H7 (cell line): ENCODE results near the gene MBTPS1. TPM values are rescaled to one million over a fixed set of nuclear protein-coding genes. Genes with fewer than 3 reads are reported as not detected.

Experiments
- DNase-seq: peaks from one replicate; pipeline ENCODE4 v3.0.0; 2012
- H3K27me3 ChIP-seq: 2 replicates; pipeline ENCODE4 v1.6.0; 2011; ENCODE audit warnings: mild to moderate bottlenecking, low read length; ENCODE audit not compliant: control insufficient read depth, insufficient read depth
- H3K36me3 ChIP-seq: replicated peaks from 2 replicates; pipeline ENCODE4 v1.5.1; 2011; ENCODE audit warnings: low read length; ENCODE audit not compliant: control insufficient read depth, insufficient read depth
- H3K4me3 ChIP-seq: 2 replicates; pipeline ENCODE4 v1.5.1; 2011; ENCODE audit warnings: low read depth, mild to moderate bottlenecking, control low read depth, low read length, moderate library complexity; ENCODE audit not compliant: insufficient read depth
- total RNA-seq: library from RNA; depleted of rRNA; stranded (reverse); fragments of >200 nt; shearing (Covaris generic); gene quantifications from 2 replicates; pipeline ENCODE4 v1.2.3, GENCODE V29; 2014

MBTPS1 gene
- total RNA-seq, 1 experiment from 2014 or later = 34.4 TPM

GRCh38 chr16:84041881-84042280 is 74.9 kb downstream of the MBTPS1 start:
- peak; percentile 50 for DNase-seq
- H3K27me3 ChIP-seq = no peaks in the 10 kb centered on the region
- H3K36me3 ChIP-seq = no peaks in the 10 kb centered on the region
- no peak overlapping the region for H3K4me3 ChIP-seq

GRCh38 chr16:84040823-84041820 is 75.6 kb downstream of the MBTPS1 start:
- Histone ChIP-seq H3K27me3 (no peaks in the 10 kb centered on the region), H3K4me3 (no peak overlapping the region), H3K36me3 (no peaks in the 10 kb centered on the region)
- DNase-seq = peak; percentile 43

GRCh38 chr16:84040226-84040822 is 76.4 kb downstream of the MBTPS1 start:
- no peak for DNase-seq
- Histone ChIP-seq H3K27me3 (no peaks in the 10 kb centered on the region), H3K36me3 (no peaks in the 10 kb centered on the region), H3K4me3 (no peak overlapping the region)

- no peaks in the 10 kb centered on the region for H3K36me3 ChIP-seq
- DNase-seq = no peak
- no peak overlapping the region for H3K4me3 ChIP-seq
- no peaks in the 10 kb centered on the region for H3K27me3 ChIP-seq
Measured at GRCh38 chr16:84039696-84040095, 77.0 kb downstream of the MBTPS1 start.

DNA sequence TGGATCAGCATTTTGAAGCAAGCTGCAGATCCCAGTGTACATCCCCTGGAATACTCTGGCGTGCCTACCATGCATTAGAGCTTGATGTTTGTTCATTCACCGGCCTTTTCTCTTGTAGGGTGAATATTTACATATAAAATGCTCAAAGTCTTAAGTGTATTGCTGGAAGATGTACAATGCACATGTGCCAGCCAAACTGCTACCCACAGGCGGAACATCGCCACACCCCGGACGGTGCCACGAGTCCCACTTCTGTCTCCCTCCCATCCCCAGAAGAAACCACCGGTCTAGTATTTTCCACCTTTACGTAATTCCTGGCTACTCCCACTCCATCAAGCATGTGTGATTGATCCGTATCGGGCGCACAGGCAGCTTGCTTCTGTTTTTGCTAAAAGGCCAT is 78.3 kb downstream of the MBTPS1 start:
- DNase-seq = no peak
- Histone ChIP-seq H3K27me3 (no peaks in the 10 kb centered on the region), H3K4me3 (no peak overlapping the region), H3K36me3 (no peaks in the 10 kb centered on the region)

GRCh38 chr16:84036982-84037425 is 79.7 kb downstream of the MBTPS1 start:
- Histone ChIP-seq H3K36me3 (no peaks in the 10 kb centered on the region), H3K27me3 (no peaks in the 10 kb centered on the region), H3K4me3 (no peak overlapping the region)
- no peak for DNase-seq

DNA sequence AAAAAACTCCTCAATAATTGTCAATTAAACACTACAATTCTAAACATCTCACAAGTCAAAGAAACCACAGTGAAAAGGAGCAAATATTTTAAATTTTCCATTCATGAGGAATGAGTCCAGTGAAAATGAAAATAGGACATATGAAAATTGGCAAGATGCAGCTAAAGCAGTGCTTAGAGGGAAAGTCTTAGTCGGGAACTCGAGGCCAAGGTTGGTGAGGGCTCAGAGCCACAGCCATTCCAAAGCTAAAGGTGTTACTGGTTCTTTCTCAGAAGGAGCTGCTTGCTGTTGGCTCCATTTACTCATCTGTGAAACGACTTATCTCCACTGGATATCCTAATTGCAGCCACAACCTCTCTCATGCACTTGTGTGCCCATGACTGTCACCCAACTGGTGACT is 80.6 kb downstream of the MBTPS1 start:
- Histone ChIP-seq H3K36me3 (no peaks in the 10 kb centered on the region), H3K27me3 (no peaks in the 10 kb centered on the region), H3K4me3 (no peak overlapping the region)
- DNase-seq = no peak

DNA sequence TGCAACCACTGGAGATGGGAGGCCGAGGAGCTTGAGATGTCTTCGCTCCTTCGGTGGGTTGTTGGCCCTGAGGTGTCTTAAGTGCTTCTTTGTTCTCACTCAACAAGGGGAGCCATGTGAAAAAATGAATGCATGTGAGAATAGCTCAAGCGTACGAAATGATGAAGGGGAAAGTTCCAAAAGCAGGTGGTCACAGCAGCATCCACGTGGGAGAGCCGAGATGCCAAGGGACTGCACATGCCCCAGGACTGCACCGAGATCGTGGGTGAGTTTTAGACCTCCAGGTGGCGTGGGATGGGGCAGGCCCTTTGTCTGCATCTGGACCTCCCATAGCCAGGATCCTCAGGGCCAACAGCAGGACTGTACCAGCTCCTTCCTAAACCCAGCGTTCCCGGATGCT is 82.2 kb downstream of the MBTPS1 start:
- Histone ChIP-seq H3K27me3 (no peaks in the 10 kb centered on the region), H3K4me3 (no peak overlapping the region), H3K36me3 (no peaks in the 10 kb centered on the region)
- no peak for DNase-seq

DNA sequence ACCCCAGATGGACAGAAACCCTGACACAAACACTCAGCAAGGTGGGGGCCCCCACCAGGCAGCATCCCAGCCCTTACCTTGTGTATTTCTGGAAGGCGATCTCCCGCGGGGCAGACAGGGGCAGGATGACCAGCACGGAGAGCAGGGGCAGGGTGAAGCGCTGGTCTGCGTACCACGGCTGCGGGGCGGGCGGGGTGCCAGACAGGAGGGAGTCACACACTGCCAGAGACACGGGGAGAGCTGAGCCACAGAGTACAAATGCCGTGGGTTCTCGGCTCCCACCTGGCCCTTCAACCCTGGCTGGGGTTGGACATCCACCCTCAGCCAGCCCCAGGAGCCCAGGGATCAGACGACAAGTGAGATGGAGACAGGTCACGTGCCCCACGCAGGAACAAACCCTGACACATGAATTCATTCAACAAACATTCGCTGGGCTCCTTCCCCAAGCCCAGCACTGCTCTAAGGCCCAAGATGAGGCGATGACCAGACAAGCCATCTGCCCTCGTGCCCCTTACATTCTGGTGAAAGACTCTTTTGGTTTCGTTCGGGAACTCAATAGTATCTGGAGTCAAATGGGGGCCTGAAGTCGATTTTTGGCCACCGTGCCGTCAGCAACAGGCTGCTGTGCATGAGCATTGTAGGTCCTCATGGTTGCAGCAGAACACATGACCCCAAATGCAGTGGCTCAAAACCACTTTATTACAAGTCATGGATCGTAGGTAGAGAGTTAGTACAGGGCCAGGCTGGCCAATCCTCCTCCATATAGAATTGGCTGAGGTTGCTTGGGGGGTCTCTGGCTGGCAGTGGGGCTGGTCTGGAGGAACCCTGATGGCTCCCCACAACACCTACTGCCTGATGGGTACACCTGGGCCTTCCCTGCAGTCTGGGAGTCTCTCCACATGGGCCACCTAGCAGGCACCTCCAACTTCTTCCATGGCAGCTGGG is 83.2 kb downstream of the MBTPS1 start:
- DNase-seq = peak; percentile 55
- Histone ChIP-seq H3K27me3 (no peaks in the 10 kb centered on the region), H3K4me3 (no peak overlapping the region), H3K36me3 (no peaks in the 10 kb centered on the region)

DNA sequence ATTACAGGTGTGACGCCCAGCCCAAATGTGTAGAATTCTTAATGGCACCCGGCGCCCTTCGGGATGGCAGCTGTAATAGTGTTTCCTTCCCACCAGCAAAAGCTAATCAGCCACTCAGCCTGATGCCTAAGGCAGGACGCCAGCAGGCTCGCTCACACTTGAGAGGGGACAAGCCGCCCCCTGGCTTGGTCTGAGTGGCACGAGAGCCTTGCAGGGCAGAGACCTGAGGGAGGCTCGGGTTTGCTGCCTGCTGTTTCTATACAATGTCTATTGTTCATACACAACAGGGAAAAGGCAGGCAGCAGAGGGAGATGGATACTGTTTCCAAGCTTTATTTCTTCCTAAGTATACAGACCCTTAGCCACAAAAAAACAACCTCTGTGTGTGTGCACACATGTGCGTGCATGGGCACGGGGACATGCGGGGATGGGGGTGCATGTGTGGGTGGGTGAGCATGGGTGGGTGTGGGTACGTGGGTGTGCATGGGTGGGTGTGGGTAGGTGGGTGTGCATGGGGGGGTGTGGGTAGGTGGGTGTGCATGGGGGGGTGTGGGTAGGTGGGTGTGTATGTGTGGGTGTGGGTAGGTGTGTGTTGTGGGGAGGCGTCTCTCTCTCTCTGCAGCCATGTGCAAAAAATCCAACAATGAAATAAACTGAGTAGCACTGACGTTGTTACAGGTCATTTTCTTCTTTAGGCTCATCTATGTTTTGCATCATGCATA is 84.1 kb downstream of the MBTPS1 start:
- DNase-seq = peak; percentile 80
- H3K4me3 ChIP-seq = no peak overlapping the region
- no peaks in the 10 kb centered on the region for H3K36me3 ChIP-seq
- H3K27me3 ChIP-seq = no peaks in the 10 kb centered on the region

DNA sequence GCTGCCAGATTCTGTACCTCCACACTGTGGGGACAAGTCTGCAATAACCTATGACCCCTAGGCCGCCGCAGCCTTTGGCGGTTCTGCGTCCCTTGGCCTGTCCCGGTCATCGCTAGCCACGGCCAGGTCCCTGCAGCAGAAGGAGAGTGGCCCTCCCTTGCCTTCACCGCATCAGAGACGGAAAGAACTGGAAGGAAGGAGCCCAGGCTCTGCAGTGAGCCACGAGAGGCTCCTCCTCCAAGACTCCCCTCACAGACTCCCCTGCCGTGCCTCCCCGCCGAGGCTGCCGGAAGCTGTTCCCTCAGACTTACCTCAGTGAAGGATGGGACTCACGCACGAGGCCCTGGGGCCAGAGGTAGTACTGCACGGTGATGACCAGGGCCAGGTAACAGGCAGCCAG is 85.2 kb downstream of the MBTPS1 start:
- no peak overlapping the region for H3K4me3 ChIP-seq
- H3K27me3 ChIP-seq = no peaks in the 10 kb centered on the region
- no peaks in the 10 kb centered on the region for H3K36me3 ChIP-seq
- DNase-seq = peak; percentile 59

DNA sequence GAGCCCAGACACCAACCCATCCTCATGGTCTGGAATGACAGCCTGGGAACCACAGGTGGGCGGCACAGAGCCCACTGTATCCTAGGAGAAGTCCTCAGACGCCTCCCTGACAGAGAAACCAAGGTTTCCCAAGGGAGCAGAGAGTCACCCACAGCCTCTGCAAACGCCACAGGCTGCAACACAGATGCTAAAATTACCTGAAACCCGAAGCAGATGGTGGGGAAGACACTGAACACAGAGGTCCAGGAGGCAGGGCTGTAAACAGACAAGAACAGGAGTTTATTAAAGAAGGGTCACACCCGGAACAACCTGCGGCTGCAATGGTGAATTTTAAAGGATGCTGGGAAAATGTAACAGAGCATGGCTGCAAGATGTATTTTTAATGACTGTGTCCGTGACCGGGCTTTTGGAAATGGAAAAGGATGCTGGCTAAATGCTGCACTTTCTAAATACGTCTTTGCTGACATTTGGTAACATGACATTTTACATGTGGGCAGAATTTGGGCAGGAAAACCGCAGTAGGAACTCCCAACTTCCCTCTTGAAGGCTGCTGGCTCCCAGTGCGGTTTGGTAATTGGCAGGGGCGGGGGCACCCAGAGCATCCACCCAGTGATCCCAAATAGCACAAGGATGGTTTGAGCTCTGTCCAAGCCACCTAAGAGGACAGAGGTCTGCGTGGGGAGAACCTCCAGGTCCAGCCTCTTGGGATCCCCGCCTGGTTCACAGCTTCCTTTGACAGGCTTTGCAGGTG is 87.3 kb downstream of the MBTPS1 start:
- DNase-seq = peak; percentile 43
- H3K4me3 ChIP-seq = no peak overlapping the region
- no peaks in the 10 kb centered on the region for H3K27me3 ChIP-seq
- no peaks in the 10 kb centered on the region for H3K36me3 ChIP-seq

GRCh38 chr16:84027625-84028024 is 89.1 kb downstream of the MBTPS1 start:
- Histone ChIP-seq H3K4me3 (no peak overlapping the region), H3K36me3 (no peaks in the 10 kb centered on the region), H3K27me3 (no peaks in the 10 kb centered on the region)
- DNase-seq = peak; percentile 56
